ENCODE measurements around the gene LGALS3BP.

Gene LGALS3BP

GRCh38 chr17:78957128-78957527 lies 22.6 kb downstream of the LGALS3BP start:
- H3K27ac ChIP-seq (replicated peaks) = no peak overlapping the region
- H3K27me3 ChIP-seq (ENCODE audit: insufficient read depth, poor library complexity, severe bottlenecking) = no peaks in the 10 kb centered on the region
- H3K4me3 ChIP-seq (replicated peaks; ENCODE audit: insufficient read depth, low read length) = no peak overlapping the region
- no peak for DNase-seq (ENCODE audit: low read depth in 1 of 2, low spot score in 1 of 2)
- TF ChIP-seq POLR2AphosphoS5 (IDR thresholded peaks at IDR 0.05; ENCODE audit: low read depth) (no peak), REST (IDR thresholded peaks at IDR 0.05; ENCODE audit: insufficient replicate concordance, low read depth) (no peak)

GRCh38 chr17:78956254-78956653 lies 23.5 kb downstream of the LGALS3BP start:
- TF ChIP-seq REST (IDR thresholded peaks at IDR 0.05; ENCODE audit: insufficient replicate concordance, low read depth) (no peak), SPI1 (IDR thresholded peaks at IDR 0.05; ENCODE audit: borderline replicate concordance, low read depth) (no peak), GABPA (IDR thresholded peaks at IDR 0.05; ENCODE audit: low read depth) (no peak), POLR2AphosphoS5 (IDR thresholded peaks at IDR 0.05; ENCODE audit: low read depth) (no peak), CTCF (IDR thresholded peaks at IDR 0.05; ENCODE audit: insufficient read depth, low read length) (no peak)
- H3K27me3 ChIP-seq (ENCODE audit: insufficient read depth, poor library complexity, severe bottlenecking) = no peaks in the 10 kb centered on the region
- no peak overlapping the region for H3K4me3 ChIP-seq (replicated peaks; ENCODE audit: insufficient read depth, low read length)
- H3K27ac ChIP-seq (replicated peaks) = no peak overlapping the region
- DNase-seq (ENCODE audit: low read depth in 1 of 2, low spot score in 1 of 2) = no peak

- H3K27ac ChIP-seq (replicated peaks) = no peak overlapping the region
- TF ChIP-seq REST (IDR thresholded peaks at IDR 0.05; ENCODE audit: insufficient replicate concordance, low read depth) = no peak
- TF ChIP-seq SPI1 (IDR thresholded peaks at IDR 0.05; ENCODE audit: borderline replicate concordance, low read depth) = no peak
- TF ChIP-seq GABPA (IDR thresholded peaks at IDR 0.05; ENCODE audit: low read depth) = no peak
- no peak for TF ChIP-seq POLR2AphosphoS5 (IDR thresholded peaks at IDR 0.05; ENCODE audit: low read depth)
- TF ChIP-seq CTCF (IDR thresholded peaks at IDR 0.05; ENCODE audit: insufficient read depth, low read length) = no peak
- no peak for DNase-seq (ENCODE audit: low read depth in 1 of 2, low spot score in 1 of 2)
- no peaks in the 10 kb centered on the region for H3K27me3 ChIP-seq (ENCODE audit: insufficient read depth, poor library complexity, severe bottlenecking)
- H3K4me3 ChIP-seq (replicated peaks; ENCODE audit: insufficient read depth, low read length) = no peak overlapping the region
These were observed 25.0 kb downstream of the LGALS3BP start for GRCh38 chr17:78954684-78955083.

All from HL-60 (cell line).